Measurements from ENCODE around the gene NHLRC1. TPM values are rescaled to one million over a fixed set of nuclear protein-coding genes. Genes with fewer than 3 reads are reported as not detected.
"Not testable (repeated sequence)": the region's sequence is repeated elsewhere in the genome, so short reads cannot be mapped to it uniquely, and the experiment has no call there.

NHLRC1 gene
- 2.8 TPM for polyA plus RNA-seq (ENCODE audit: insufficient read length)

- peak; percentile 46 for DNase-seq (ENCODE audit: low read depth)
Observed at GRCh38 chr6:18122128-18123093, at the start of gene NHLRC1. NHLRC1 (minus strand) TSS chr6:18122677; CDS start chr6:18122606, 71 bp downstream.

- DNase-seq (ENCODE audit: low read depth) = no peak
Observed at GRCh38 chr6:18171871-18172270, 49.4 kb upstream of the NHLRC1 start.

GRCh38 chr6:18168264-18168663 is 45.8 kb upstream of the NHLRC1 start:
- DNase-seq (ENCODE audit: low read depth) = no peak

GRCh38 chr6:18166312-18167036 is 44.0 kb upstream of the NHLRC1 start:
- DNase-seq (ENCODE audit: low read depth) = no peak

DNA sequence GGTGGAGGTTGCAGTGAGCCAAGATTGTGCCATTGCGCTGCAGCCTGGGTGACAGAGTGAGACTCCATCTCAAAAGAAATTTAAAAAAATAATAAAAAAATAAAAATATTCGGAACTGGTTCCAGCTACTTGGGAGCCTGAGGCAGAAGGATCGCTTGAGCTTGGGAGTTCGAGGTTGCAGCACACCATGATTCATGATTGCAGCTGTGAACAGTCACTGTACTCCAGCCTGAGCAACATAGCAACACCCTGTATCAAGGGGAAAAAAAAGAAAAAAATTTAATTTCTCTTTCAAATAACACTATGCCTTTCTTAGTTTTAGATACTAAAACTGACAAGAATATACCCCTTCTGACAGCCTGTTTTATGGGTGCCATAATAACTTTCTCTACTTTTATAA is 43.3 kb upstream of the NHLRC1 start:
- DNase-seq (ENCODE audit: low read depth) = no peak

- no peak for DNase-seq (ENCODE audit: low read depth)
Observed at GRCh38 chr6:18162401-18162800, 39.9 kb upstream of the NHLRC1 start.

DNA sequence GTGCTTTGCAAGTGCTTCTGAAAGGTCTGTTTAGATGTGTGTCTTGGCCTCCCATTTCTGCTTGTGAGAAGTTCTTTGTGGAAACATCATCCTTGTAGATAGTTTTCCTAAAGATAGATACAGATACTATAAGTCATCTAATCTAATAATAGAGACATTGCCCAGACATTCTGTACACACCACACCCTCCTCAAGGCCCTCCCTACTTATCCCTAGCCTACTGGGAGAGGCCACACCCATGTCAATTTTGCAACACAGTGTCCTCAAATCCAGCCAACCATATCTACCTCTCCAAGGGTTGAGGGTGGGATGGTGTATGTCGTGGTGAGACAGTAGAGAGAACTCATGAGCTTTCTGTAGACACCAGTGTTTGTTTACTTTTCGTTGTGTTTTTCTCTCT is 39.0 kb upstream of the NHLRC1 start:
- DNase-seq (ENCODE audit: low read depth) = no peak

- no peak for DNase-seq (ENCODE audit: low read depth)
Observed at GRCh38 chr6:18160911-18161310, 38.4 kb upstream of the NHLRC1 start.

GRCh38 chr6:18155864-18156421 is 33.5 kb upstream of the NHLRC1 start:
- DNase-seq (ENCODE audit: low read depth) = no peak

- peak; percentile 91 for DNase-seq (ENCODE audit: low read depth)
Observed at GRCh38 chr6:18155150-18155863, 32.8 kb upstream of the NHLRC1 start, which contains the start of gene KDM1B. KDM1B (plus strand) TSS chr6:18155422; CDS start chr6:18159896, 4,474 bp downstream.

GRCh38 chr6:18154507-18155149 is 32.2 kb upstream of the NHLRC1 start, which contains the start of gene TPMT:
TPMT (minus strand) TSS chr6:18155077; CDS start chr6:18149127, 5,950 bp downstream.
- DNase-seq (ENCODE audit: low read depth) = no peak

GRCh38 chr6:18153311-18153703 is 30.8 kb upstream of the NHLRC1 start:
- no peak for DNase-seq (ENCODE audit: low read depth)

DNA sequence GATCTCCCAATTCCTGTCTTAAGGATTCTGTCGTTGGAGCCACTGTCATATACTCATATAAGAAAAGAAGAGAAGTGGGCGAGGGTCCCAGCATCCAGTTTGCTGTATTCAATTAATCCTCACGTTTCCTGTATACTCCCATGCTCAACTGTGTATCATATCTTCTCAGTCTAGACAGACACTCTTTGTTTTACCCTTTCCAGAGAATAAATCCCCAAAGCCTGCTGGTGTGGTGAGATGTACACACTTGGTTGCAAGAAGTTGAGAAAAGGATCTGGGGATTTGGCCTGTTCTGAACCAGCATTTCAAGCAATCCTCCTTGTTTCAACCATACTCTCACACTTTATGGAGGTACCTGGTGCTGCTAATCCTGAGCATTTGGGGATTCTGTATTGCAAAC is 29.3 kb upstream of the NHLRC1 start:
- no peak for DNase-seq (ENCODE audit: low read depth)

DNA sequence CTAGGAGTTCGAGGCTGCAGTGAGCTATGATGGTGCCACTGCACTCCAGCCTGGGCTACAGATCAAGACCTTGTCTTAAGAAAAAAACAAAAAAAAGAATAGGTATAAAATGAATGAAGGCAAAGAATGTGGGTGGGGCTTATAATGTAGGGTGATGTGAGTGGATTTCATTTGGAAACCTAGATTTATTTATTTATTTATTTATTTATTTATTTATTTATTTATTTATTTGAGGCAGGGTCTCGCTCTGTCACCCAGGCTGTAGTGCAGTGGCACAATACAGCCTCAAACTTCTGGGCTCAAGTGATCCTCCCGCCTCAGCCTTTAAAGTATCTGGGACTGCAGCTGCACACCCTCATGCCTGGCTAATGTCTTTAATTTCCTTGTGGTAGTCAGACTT is 28.9 kb upstream of the NHLRC1 start:
- not testable (repeated sequence) for DNase-seq (ENCODE audit: low read depth)

GRCh38 chr6:18148304-18149025 is 26.0 kb upstream of the NHLRC1 start:
- DNase-seq (ENCODE audit: low read depth) = no peak

DNA sequence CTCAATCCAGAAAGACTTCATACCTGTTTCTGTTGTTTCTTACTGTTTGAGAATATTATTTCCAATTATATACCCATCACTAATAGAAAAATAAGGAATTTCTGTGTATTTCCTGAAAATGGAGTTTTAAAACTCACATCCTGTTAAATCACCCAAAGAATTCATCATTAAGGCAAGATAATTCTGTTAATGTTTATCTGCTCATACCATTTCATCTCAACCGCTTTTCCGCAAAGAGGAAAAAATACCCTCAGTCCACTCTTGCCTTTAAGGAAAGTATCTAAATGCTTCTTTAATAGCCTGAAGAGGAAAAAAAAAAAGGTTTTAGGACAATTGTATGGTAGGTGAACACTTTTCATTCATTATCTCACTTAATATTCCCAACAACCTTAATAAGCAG is 25.1 kb upstream of the NHLRC1 start:
- DNase-seq (ENCODE audit: low read depth) = no peak

DNA sequence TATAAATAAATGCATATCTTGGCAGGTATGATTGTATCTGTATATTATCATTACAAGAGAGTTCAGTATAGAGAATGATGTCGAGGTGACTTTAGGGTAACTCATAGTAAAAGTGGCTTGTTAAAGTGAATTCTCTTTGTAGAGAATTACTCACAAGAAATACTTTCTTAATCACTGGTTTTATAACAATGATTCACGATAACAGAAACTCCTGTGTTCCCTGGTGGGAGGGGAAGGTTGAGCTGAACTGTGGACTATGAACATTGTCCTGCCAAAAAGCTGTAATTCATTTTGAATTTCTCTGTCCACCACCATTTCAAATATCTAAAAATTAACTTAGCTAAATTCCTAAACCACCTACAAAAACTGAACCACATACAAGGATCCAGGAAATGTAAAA is 24.7 kb upstream of the NHLRC1 start:
- no peak for DNase-seq (ENCODE audit: low read depth)

DNA sequence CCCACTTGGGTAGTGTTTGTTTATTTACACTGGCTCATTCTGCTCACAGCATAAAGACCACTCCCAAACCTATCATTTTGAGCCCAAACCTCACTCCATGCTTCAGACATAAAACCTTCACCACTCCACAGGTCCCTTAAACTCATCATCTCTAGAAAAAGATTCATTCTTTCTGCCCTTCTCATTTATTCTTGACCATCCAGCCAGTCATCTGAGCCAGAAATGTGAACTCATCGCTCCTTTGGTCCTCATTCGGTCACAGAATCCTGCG is 20.0 kb upstream of the NHLRC1 start:
- DNase-seq (ENCODE audit: low read depth) = no peak

DNA sequence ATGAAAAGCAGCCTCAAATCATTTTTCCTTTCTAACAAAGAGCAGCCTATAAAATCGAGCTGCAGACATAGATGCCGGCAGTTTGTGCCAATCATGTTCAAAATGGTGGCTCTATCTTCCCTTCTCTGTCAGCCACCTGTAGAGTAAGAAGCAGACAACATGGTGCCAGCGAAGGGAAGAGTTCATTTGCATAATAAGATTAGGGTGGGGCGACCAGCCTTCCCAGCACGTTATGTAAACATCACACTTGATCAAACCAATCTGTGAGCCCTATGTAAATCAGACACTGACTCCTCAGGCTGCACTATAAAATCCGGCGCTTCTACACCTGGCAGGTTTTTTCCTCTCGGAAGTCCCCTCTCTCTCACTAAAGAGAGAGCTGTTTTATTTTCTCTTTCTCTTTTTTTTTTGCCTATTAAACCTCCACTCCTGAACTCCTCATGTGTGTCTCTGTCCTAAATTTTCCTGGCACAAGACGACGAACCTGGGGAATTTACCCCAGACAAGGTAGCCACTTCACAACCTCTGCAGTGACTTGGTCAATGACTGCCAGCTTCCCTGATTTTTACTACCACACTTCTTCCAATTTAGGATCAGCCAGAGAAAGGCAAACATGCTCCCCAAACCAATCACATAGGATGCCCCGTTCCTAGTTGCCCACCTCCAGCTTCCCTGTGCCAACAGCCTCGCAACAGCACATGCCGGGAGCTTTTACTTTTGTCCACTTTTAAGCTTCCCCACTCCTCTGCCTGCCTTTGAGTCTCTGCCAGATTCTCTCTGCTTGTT is 19.5 kb upstream of the NHLRC1 start:
- DNase-seq (ENCODE audit: low read depth) = no peak

Measured in forelimb muscle (tissue), 1 donor.